VCaP (cell line): ENCODE data around the gene CITED1.
A peak's percentile ranks its signal among the peaks of the same experiment; 100 is the strongest.

Experiments used
- H3K27ac ChIP-seq: fragments of 450-650 bp; 2 replicates; pipeline ENCODE4 v1.5.1; 2017
- CTCF ChIP-seq: fragments of 450-650 bp; conservative IDR thresholded peaks from 2 replicates; pipeline ENCODE4 v1.5.1; 2017; ENCODE audit warnings: mild to moderate bottlenecking, moderate library complexity

CITED1 gene

DNA sequence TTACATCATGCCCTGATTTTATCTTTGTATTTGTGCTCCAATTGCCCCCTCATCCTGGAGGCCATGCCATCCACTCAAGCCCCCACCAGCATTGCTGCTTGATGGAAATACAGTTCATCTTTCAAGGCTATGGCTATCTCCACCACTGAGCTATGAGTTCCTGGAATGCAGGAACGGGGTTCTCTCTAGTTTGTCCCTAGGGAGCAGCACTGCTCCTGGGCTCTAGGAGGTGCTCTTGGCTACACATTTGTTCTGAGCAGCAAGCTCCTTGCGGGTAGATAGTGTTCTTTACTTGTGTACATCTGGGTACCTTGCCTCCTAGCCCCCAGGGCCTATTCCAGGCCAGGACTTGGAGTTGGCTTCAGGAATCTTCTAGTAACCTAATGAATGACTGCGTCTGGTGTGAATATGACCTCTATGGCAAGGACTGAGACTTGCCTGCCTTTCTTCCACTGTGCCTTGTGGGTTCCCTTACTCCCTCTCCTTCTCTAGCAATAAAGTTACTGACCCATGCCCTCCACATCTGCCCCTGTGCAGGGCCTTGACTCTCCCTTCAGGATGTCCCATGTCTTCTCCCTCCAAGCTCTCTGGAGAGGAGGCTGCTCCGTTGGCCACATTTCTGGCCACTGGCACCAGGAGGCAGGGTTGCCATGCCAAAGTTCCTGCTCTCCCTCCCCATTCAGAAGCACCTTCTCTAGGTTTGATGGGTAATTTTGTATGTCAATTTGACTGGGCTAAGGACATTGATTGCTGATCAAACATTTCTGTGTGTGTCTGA lies 7.6 kb downstream of the CITED1 start:
- H3K27ac ChIP-seq: no peak overlapping the region
- no peak for TF ChIP-seq CTCF

GRCh38 chrX:72296991-72297390 lies 8.7 kb downstream of the CITED1 start:
- no peak overlapping the region for H3K27ac ChIP-seq
- TF ChIP-seq CTCF: no peak

DNA sequence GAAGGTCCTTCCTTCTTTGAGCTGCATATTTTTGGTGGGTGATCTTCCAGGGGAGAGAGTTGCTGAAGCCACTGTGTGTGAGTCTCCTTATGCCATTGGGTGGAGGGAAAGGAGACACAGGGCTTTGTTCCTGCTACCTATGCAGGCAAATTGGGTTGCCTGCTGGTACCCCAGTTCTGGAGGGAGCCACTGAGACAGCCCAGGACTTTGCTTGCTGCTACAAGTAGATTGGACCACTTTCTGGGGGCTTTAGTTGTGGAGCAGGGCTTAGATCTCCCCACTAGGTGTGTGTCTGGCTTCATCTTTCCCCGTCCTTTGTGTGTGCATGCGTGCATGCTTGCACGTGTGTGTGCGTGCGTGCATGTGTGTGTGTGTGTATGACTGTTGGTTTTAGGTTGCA lies 10.0 kb downstream of the CITED1 start:
- no peak for TF ChIP-seq CTCF

DNA sequence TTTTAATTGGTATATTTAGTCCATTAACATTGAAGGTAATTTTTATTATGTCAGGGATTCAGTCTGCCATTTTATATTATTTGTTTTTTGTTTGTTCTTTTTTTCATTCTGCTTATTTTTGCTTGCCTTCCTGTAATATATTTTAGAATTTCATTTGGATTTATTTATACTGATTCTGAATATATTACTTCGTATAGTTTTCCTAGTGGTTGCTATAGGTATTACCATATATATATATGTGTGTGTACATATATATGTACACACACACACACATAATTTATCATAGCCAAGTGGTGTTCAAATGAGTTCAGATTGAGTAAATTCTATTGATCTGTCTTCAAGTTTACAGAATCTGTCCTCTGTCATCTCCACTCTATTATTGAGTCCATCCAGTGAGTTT lies 11.2 kb downstream of the CITED1 start:
- H3K27ac ChIP-seq: no peak overlapping the region
- TF ChIP-seq CTCF: no peak

More for the DNA sequence above, 10.0 kb downstream of the CITED1 start:
- no peak overlapping the region for H3K27ac ChIP-seq

DNA sequence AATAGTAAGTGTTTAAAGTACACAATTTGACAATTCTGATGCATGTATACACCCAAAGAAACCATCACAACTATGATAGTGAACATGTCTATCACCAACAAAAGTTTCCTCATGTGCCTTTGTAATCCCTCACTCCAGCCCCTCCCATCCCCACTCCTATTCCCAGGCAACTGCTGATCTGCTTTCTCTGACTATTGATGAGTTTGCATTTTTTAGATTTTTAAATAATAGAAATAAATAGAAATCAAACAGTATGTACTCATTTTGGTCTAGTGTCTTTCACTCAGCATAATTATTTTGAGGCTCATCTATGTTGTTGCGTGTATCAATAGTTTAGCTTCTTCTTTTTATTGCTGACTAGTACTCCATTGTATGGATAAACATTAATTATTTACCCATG lies 23.4 kb downstream of the CITED1 start:
- no peak overlapping the region for H3K27ac ChIP-seq
- TF ChIP-seq CTCF: no peak

DNA sequence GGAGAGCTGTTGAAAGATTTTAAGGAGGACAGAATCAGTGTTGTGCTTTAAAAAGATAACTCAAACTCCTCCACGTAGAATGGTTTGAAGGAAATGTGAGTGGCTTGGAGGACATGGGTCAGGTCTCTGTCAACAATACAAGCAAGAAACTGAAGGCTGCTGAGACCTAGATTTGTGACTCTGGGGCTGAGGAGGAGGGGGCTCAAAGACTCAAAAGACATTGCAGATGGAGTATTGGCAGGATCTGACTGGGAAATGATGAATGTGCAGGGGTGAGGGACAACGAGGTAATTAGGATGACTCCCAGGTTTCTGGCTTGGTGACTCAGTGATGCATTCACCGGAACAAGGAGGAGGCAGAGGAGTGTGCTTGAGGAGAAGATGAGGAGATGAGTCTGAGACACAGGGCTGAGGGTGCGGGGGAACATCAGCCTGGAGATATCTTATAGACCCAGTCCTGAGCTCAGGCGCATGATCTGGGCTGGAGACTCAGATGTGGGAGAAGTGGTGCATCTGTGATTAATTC lies 25.3 kb downstream of the CITED1 start:
- peak overlapping the region; percentile 31; the same call in 1 of the 2 replicates for H3K27ac ChIP-seq
- TF ChIP-seq CTCF: no peak

DNA sequence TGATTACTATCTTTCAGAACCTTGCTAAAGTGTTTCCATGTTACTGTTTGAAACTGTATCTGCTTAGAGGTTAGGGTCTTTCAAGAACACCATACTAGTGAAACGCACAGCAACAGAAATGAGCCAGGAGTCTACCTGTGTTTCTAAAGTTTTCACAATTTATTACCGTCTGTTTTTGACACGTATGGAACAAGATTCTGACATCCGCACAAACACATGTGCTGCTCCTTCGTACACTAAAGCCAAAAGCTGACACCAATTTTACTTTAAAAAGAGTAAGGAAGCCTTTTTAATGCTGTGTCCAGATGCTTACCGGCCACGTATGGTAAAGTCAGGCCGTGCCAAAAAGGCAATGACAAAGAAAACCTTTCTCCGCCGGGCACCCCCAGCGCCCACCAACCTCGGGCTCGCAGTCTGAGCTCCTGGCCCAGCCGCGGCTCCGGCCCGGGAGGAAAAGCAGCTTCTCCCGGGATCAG lies 29.2 kb downstream of the CITED1 start:
- TF ChIP-seq CTCF: no peak
- peak overlapping the region; percentile 77 for H3K27ac ChIP-seq
